Upper lobe of left lung (tissue), 4 donors: ENCODE results near the gene STOML3.

Experiments used
- POLR2A ChIP-seq, 4 donors: fragments of 450-650 bp; IDR thresholded peaks; one replicate each; pipeline ENCODE4 v1.5.1; 2016 to 2017; ENCODE audit warnings: antibody characterized with exemption in 4 of 4, mild to moderate bottlenecking in 2 of 4
- POLR2AphosphoS5 ChIP-seq, 2 donors: sonication (generic); formaldehyde crosslinking; IDR thresholded peaks; one replicate each; pipeline ENCODE4 v1.5.1; 2017; ENCODE audit warnings: antibody characterized with exemption in 2 of 2
- TF ChIP-seq, protein P1 (sequence below), 6 experiments: fragments of 450-650 bp in 4 of 6; fragments of 200-600 bp in 2 of 6; sonication (generic) in 2 of 6; IDR thresholded peaks; one replicate each; pipeline ENCODE4 v1.5.1; 2016 to 2019; ENCODE audit warnings: antibody characterized with exemption in 6 of 6

GRCh38 chr13:38965281-38965680 is 25.4 kb downstream of the STOML3 start:
- TF ChIP-seq, protein P1, sequence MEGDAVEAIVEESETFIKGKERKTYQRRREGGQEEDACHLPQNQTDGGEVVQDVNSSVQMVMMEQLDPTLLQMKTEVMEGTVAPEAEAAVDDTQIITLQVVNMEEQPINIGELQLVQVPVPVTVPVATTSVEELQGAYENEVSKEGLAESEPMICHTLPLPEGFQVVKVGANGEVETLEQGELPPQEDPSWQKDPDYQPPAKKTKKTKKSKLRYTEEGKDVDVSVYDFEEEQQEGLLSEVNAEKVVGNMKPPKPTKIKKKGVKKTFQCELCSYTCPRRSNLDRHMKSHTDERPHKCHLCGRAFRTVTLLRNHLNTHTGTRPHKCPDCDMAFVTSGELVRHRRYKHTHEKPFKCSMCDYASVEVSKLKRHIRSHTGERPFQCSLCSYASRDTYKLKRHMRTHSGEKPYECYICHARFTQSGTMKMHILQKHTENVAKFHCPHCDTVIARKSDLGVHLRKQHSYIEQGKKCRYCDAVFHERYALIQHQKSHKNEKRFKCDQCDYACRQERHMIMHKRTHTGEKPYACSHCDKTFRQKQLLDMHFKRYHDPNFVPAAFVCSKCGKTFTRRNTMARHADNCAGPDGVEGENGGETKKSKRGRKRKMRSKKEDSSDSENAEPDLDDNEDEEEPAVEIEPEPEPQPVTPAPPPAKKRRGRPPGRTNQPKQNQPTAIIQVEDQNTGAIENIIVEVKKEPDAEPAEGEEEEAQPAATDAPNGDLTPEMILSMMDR (IDR thresholded peaks at IDR 0.05): no peak
- TF ChIP-seq POLR2AphosphoS5 (IDR thresholded peaks at IDR 0.05) (no peak), POLR2A (IDR thresholded peaks at IDR 0.05) (no peak)
